Measurements from ENCODE around the gene CRP.

GRCh38 chr1:159699653-159700052 is 14.7 kb downstream of the CRP start:
- TF ChIP-seq, protein P1, sequence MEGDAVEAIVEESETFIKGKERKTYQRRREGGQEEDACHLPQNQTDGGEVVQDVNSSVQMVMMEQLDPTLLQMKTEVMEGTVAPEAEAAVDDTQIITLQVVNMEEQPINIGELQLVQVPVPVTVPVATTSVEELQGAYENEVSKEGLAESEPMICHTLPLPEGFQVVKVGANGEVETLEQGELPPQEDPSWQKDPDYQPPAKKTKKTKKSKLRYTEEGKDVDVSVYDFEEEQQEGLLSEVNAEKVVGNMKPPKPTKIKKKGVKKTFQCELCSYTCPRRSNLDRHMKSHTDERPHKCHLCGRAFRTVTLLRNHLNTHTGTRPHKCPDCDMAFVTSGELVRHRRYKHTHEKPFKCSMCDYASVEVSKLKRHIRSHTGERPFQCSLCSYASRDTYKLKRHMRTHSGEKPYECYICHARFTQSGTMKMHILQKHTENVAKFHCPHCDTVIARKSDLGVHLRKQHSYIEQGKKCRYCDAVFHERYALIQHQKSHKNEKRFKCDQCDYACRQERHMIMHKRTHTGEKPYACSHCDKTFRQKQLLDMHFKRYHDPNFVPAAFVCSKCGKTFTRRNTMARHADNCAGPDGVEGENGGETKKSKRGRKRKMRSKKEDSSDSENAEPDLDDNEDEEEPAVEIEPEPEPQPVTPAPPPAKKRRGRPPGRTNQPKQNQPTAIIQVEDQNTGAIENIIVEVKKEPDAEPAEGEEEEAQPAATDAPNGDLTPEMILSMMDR (conservative IDR thresholded peaks at IDR 0.05; ENCODE audit: low read length) = no peak
- TF ChIP-seq EZH2phosphoT487 (IDR thresholded peaks at IDR 0.05; ENCODE audit: borderline replicate concordance) = no peak

Data from Loucy (cell line).